HepG2 (cell line): ENCODE data around the gene ATG9A. TPM values are rescaled to one million over a fixed set of nuclear protein-coding genes. Genes with fewer than 3 reads are reported as not detected.

Experiments
- ATM ChIP-seq: fragments of 450-650 bp; IDR thresholded peaks from 2 replicates; pipeline ENCODE4 v1.7.1; 2017; ENCODE audit warnings: mild to moderate bottlenecking, borderline replicate concordance
- CHCHD3 ChIP-seq: sonication (generic); formaldehyde crosslinking; IDR thresholded peaks from 2 replicates; pipeline ENCODE4 v1.8.0; 2022; ENCODE audit warnings: mild to moderate bottlenecking, missing genetic modification reagents, moderate library complexity
- GATAD1 ChIP-seq: IDR thresholded peaks from 2 replicates; pipeline ENCODE4 v1.6.1; 2016; ENCODE audit warnings: missing genetic modification reagents, missing compliant biosample characterization
- HINFP ChIP-seq: sonication (generic); formaldehyde crosslinking; IDR thresholded peaks from 2 replicates; pipeline ENCODE4 v1.4.0; 2020; ENCODE audit warnings: low read depth, mild to moderate bottlenecking, missing genetic modification reagents
- HNRNPL ChIP-seq: fragments of 200-400 bp; formaldehyde crosslinking; IDR thresholded peaks from 2 replicates; pipeline ENCODE4 v1.6.1; 2017; ENCODE audit warnings: mild to moderate bottlenecking, low read depth, low read length
- HNRNPLL ChIP-seq: fragments of 200-400 bp; formaldehyde crosslinking; IDR thresholded peaks from 2 replicates; pipeline ENCODE4 v1.6.1; 2017; ENCODE audit warnings: mild to moderate bottlenecking, low read depth, low read length; ENCODE audit not compliant: poor library complexity, severe bottlenecking
- JDP2 ChIP-seq: sonication (generic); formaldehyde crosslinking; IDR thresholded peaks from 2 replicates; pipeline ENCODE4 v1.8.1; 2022; ENCODE audit warnings: missing genetic modification reagents, borderline replicate concordance
- LCORL ChIP-seq, 2 experiments: fragments of 450-650 bp in 1 of 2; sonication (generic) in 1 of 2; formaldehyde crosslinking in 1 of 2; IDR thresholded peaks; 2 replicates each; pipeline versions ENCODE4 v1.5.0 to v1.6.1; 2017 to 2020; ENCODE audit warnings: antibody characterized with exemption in 1 of 2, missing genetic modification reagents in 1 of 2
- MYNN ChIP-seq: sonication (generic); formaldehyde crosslinking; IDR thresholded peaks from 2 replicates; pipeline ENCODE4 v1.4.0; 2020; ENCODE audit warnings: mild to moderate bottlenecking, low read depth, missing genetic modification reagents
- PCBP1 ChIP-seq: fragments of 200-400 bp; formaldehyde crosslinking; IDR thresholded peaks from 2 replicates; pipeline ENCODE4 v1.6.1; 2017; ENCODE audit warnings: mild to moderate bottlenecking, low read depth, low read length, borderline replicate concordance
- PTBP1 ChIP-seq: fragments of 200-400 bp; formaldehyde crosslinking; IDR thresholded peaks from 2 replicates; pipeline ENCODE4 v1.6.1; 2018; ENCODE audit warnings: low read length, low read depth; ENCODE audit not compliant: poor library complexity, severe bottlenecking
- SP1 ChIP-seq, 2 experiments: fragments of 450-650 bp in 1 of 2; sonication (generic) in 1 of 2; formaldehyde crosslinking in 1 of 2; IDR thresholded peaks; 2 replicates each; pipeline versions ENCODE4 v1.4.0 to v1.6.1; 2016 to 2020; ENCODE audit warnings: missing genetic modification reagents in 1 of 2
- YY1 ChIP-seq: IDR thresholded peaks from 2 replicates; pipeline ENCODE4 v1.6.1; 2011; ENCODE audit warnings: low read length, low read depth, moderate library complexity, mild to moderate bottlenecking; ENCODE audit not compliant: insufficient read depth, insufficient replicate concordance
- ZNF12 ChIP-seq: sonication (generic); formaldehyde crosslinking; IDR thresholded peaks from 2 replicates; pipeline ENCODE4 v1.5.0; 2020; ENCODE audit warnings: missing genetic modification reagents
- ZNF563 ChIP-seq: sonication (generic); formaldehyde crosslinking; IDR thresholded peaks from 2 replicates; pipeline ENCODE4 v1.8.0; 2022; ENCODE audit warnings: mild to moderate bottlenecking, moderate library complexity, missing genetic modification reagents
- ZNF572 ChIP-seq: sonication (generic); formaldehyde crosslinking; IDR thresholded peaks from 2 replicates; pipeline ENCODE4 v1.5.1; 2020; ENCODE audit warnings: mild to moderate bottlenecking, missing genetic modification reagents
- ZNF737 ChIP-seq: sonication (generic); formaldehyde crosslinking; IDR thresholded peaks from 2 replicates; pipeline ENCODE4 v1.5.0; 2020; ENCODE audit warnings: missing genetic modification reagents, mild to moderate bottlenecking, borderline replicate concordance
- polyA plus RNA-seq, 8 experiments: library from polyadenylated mRNA; depleted of rRNA in 3 of 8; stranded (reverse) in 7 of 8; unstranded in 1 of 8; fragments of >200 nt; fragmentation: Illumina TruSeq in 4 of 8; extraction: Trizol in 4 of 8; gene quantifications; 2 replicates each; pipeline versions ENCODE4 v1.2.1 to v1.2.3, GENCODE V29; 2011 to 2016; ENCODE audit warnings: low read depth in 4 of 8, missing spikeins in 1 of 8, mixed read lengths in 1 of 8; ENCODE audit not compliant: insufficient read depth in 1 of 8
- total RNA-seq, 5 experiments: library from RNA; depleted of rRNA; stranded (reverse); fragments of >200 nt; fragmentation: Illumina TruSeq; extraction: Trizol; gene quantifications; 2 replicates each; pipeline ENCODE4 v1.2.3, GENCODE V29; 2016; ENCODE audit warnings: low read depth in 1 of 5
- TF ChIP-seq, protein P1 (sequence below): sonication (generic); formaldehyde crosslinking; IDR thresholded peaks from 2 replicates; pipeline ENCODE4 v1.5.1; 2020; ENCODE audit warnings: mild to moderate bottlenecking, moderate library complexity, missing genetic modification reagents
- TF ChIP-seq, protein P2 (sequence below): sonication (generic); formaldehyde crosslinking; conservative IDR thresholded peaks from 2 replicates; pipeline ENCODE4 v1.4.0; 2020; ENCODE audit warnings: missing genetic modification reagents

The ATG9A gene
- total and polyA plus RNA-seq, 2 of the 13 experiments (the other 11 are each of a cell fraction or from before 2014, with no cell fraction given) = 35.0 to 131 TPM

DNA sequence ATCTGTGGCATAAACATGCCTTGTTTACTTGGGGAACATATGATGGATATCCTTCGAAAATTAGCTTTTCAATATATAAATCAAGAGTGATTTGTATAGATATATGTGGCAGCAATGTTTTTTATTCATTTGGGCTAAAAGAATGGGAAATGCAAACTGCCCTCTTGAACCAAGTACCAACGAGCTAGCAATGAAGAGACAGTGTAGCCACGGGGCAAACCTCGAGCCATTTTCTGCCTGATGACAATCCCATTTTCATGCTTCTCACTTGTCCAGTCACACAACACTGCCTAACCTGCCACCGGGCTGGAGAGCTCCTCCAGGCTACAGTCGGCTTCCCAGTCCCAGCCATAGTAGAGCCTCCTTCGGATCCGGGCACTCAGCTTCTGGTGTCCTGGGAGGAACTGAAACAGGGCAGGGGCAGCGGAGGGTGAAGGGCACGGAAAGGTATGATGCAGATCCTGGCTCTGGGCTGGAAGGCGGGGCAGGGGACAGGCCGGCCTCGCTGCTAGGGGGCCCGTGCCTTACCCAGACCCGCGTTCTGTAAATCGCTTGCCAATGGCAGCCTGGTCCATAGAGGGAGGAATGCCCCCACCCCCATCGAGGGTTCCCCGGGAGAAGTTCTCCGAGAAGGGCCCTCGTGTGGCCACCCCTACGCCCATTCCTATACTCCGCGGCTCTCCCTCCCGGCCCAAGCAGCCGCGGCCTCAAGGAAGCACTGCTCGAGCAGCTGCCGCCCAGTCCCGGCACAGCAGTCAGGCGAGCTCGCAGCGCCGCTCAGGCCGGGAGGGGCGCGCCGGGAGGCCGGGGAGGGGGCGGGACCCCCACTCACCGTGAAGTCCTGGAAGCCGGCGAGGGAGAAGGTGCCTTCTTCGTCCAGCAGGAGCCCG lies 53.3 kb downstream of the ATG9A start (continued):
- TF ChIP-seq, protein P1, sequence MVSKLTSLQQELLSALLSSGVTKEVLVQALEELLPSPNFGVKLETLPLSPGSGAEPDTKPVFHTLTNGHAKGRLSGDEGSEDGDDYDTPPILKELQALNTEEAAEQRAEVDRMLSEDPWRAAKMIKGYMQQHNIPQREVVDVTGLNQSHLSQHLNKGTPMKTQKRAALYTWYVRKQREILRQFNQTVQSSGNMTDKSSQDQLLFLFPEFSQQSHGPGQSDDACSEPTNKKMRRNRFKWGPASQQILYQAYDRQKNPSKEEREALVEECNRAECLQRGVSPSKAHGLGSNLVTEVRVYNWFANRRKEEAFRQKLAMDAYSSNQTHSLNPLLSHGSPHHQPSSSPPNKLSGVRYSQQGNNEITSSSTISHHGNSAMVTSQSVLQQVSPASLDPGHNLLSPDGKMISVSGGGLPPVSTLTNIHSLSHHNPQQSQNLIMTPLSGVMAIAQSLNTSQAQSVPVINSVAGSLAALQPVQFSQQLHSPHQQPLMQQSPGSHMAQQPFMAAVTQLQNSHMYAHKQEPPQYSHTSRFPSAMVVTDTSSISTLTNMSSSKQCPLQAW (CRISPR knock-in tag) = peak; percentile 59; the same call in 1 of the 2 replicates
- TF ChIP-seq HNRNPL = peak; percentile 82; the same call in 1 of the 2 replicates
- TF ChIP-seq MYNN (CRISPR knock-in tag) = 0 out of 2 replicates have a peak, but pooled peaks have one; percentile 7
- TF ChIP-seq ATM = no peak
- no peak for TF ChIP-seq GATAD1 (CRISPR knock-in tag)
- no peak for TF ChIP-seq HINFP (CRISPR knock-in tag)
- TF ChIP-seq ZNF737 (CRISPR knock-in tag) = no peak
- TF ChIP-seq YY1 = no peak
- no peak for TF ChIP-seq SP1 (IDR thresholded peaks at IDR 0.05)
- no peak for TF ChIP-seq SP1 (CRISPR knock-in tag; IDR thresholded peaks at IDR 0.05)
- TF ChIP-seq, protein P2, sequence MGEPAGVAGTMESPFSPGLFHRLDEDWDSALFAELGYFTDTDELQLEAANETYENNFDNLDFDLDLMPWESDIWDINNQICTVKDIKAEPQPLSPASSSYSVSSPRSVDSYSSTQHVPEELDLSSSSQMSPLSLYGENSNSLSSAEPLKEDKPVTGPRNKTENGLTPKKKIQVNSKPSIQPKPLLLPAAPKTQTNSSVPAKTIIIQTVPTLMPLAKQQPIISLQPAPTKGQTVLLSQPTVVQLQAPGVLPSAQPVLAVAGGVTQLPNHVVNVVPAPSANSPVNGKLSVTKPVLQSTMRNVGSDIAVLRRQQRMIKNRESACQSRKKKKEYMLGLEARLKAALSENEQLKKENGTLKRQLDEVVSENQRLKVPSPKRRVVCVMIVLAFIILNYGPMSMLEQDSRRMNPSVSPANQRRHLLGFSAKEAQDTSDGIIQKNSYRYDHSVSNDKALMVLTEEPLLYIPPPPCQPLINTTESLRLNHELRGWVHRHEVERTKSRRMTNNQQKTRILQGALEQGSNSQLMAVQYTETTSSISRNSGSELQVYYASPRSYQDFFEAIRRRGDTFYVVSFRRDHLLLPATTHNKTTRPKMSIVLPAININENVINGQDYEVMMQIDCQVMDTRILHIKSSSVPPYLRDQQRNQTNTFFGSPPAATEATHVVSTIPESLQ (CRISPR knock-in tag) = no peak
- no peak for TF ChIP-seq PCBP1
- TF ChIP-seq HNRNPLL = no peak
- TF ChIP-seq ZNF12 (CRISPR knock-in tag) = peak; percentile 18; the same call in 1 of the 2 replicates
- TF ChIP-seq ZNF563 = no peak
- no peak for TF ChIP-seq JDP2 (CRISPR knock-in tag)
- no peak for TF ChIP-seq LCORL (IDR thresholded peaks at IDR 0.05)
- no peak for TF ChIP-seq LCORL (CRISPR knock-in tag; IDR thresholded peaks at IDR 0.05)
- TF ChIP-seq CHCHD3 (CRISPR knock-in tag) = no peak
- peak; percentile 73 for TF ChIP-seq PTBP1
- peak; percentile 95 for TF ChIP-seq ZNF572
